SK-N-MC (cell line): ENCODE results near the gene HTR4.

Experiments
- EZH2 ChIP-seq: fragments of 200-600 bp; sonication (generic); IDR thresholded peaks from one replicate; pipeline ENCODE4 v1.6.1; 2017; ENCODE audit warnings: antibody characterized with exemption
- POLR2AphosphoS5 ChIP-seq: IDR thresholded peaks from 2 replicates; pipeline ENCODE4 v1.6.1; 2012; ENCODE audit warnings: mild to moderate bottlenecking, low read depth, low read length, borderline replicate concordance

DNA sequence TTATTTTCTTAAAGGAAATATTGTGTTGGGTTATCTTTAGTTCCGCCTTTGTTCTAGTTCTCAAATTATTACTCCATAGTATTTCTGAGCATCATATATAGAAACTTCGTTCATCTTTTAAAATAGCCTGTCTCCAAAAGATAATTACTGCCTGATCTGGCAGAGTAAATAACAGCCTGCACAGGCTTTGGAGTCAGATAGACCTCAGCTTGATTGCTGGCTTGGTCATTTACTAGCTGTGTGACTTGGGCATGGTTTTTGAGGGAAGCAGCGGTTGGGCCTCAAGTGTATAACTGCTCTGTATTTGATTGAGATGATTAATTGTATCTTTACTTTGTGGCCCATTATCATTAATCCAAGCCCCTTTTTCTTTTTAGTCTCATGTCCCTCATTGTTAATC lies 220.5 kb downstream of the HTR4 start:
- TF ChIP-seq EZH2: no peak
- no peak for TF ChIP-seq POLR2AphosphoS5
